ENCODE measurements around the gene EBLN1. TPM values are rescaled to one million over a fixed set of nuclear protein-coding genes. Genes with fewer than 3 reads are reported as not detected.

Gene EBLN1
- total and polyA plus RNA-seq, 4 donors, result not detected

GRCh38 chr10:22252801-22253579, 35.2 kb upstream of the EBLN1 start:
- peak overlapping the region in 1 of 2 donors; percentile 48 for H3K9ac ChIP-seq (ENCODE audit: low read depth in 1 of 2, low read length in 2 of 2)
- no peaks in the 10 kb centered on the region for H3K36me3 ChIP-seq (ENCODE audit: control insufficient read depth in 4 of 4, insufficient read depth in 3 of 4, low read depth in 1 of 4, low read length in 3 of 4)
- H3K27ac ChIP-seq (ENCODE audit: low read depth in 1 of 2, low read length in 2 of 2), result peak overlapping the region; percentile 74 to 81
- 7% methylated on average over 80 of the region's 80 CpGs for WGBS
- no peak for TF ChIP-seq RXRA (IDR thresholded peaks at IDR 0.05)
- TF ChIP-seq ZBTB33 (IDR thresholded peaks at IDR 0.05), result no peak
- H3K4me3 ChIP-seq (ENCODE audit: low read depth in 1 of 3, low read length in 3 of 3), result peak overlapping the region; percentile 82 to 97 (median 87)
- H3K9me3 ChIP-seq (ENCODE audit: control insufficient read depth in 4 of 4, low read length in 3 of 4), result no peaks in the 10 kb centered on the region
- DNase-seq (ENCODE audit: low spot score), result peak; percentile 67
- H3K4me1 ChIP-seq (ENCODE audit: control insufficient read depth in 4 of 4, insufficient read depth in 4 of 4, low read length in 3 of 4), result peaks cover 1 to 18% (median 7%) of the 10 kb centered on the region in 4 donors
- peaks cover 0 to 4% (median 0%) of the 10 kb centered on the region in 4 donors for H3K27me3 ChIP-seq (ENCODE audit: control insufficient read depth in 4 of 4, insufficient read depth in 4 of 4, low read length in 3 of 4)

DNA sequence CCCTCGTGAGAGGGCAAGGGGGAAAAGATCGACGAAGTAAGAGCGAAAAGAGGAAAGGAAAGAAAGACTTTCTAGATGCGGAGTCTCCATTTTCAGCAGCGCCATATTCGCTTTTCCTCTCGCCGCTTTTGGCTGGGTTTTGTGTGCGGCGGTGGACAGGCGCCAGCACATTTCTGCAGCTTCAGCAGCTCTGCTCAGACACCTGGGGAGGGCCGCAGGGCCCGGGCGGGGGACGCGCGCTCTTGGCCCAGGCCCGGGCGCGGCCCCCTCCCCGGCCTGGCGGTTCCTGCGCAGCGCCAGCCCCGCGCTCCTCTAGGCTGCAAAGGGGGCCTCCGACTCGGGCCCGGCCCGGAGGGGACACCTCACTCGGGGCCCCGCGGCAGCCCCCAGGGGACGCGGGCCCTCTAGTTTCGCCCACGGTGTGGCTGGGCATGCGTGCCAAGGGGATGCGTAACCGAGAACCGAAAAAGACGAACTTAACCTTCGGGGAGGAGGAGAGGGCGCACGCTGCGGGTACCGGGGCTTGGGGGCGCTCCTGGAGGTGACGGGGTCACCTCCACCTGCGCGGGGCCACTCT, 34.5 kb upstream of the EBLN1 start:
- peak overlapping the region; percentile 82 to 97 (median 87) for H3K4me3 ChIP-seq (ENCODE audit: low read depth in 1 of 3, low read length in 3 of 3)
- peak; percentile 54 for DNase-seq (ENCODE audit: low spot score)
- H3K27me3 ChIP-seq (ENCODE audit: control insufficient read depth in 4 of 4, insufficient read depth in 4 of 4, low read length in 3 of 4), result peaks cover 0 to 4% (median 0%) of the 10 kb centered on the region in 4 donors
- no peaks in the 10 kb centered on the region for H3K9me3 ChIP-seq (ENCODE audit: control insufficient read depth in 4 of 4, low read length in 3 of 4)
- H3K27ac ChIP-seq (ENCODE audit: low read depth in 1 of 2, low read length in 2 of 2), result peak overlapping the region; percentile 74 to 81
- TF ChIP-seq NR2F2 (IDR thresholded peaks at IDR 0.05), result no peak
- no peak for TF ChIP-seq ATF3 (IDR thresholded peaks at IDR 0.05)
- TF ChIP-seq YY1 (IDR thresholded peaks at IDR 0.05), result peak; percentile 74
- H3K36me3 ChIP-seq (ENCODE audit: control insufficient read depth in 4 of 4, insufficient read depth in 3 of 4, low read depth in 1 of 4, low read length in 3 of 4), result no peaks in the 10 kb centered on the region
- H3K9ac ChIP-seq (ENCODE audit: low read depth in 1 of 2, low read length in 2 of 2), result peak overlapping the region; percentile 48 to 85
- peaks cover 1 to 18% (median 7%) of the 10 kb centered on the region in 4 donors for H3K4me1 ChIP-seq (ENCODE audit: control insufficient read depth in 4 of 4, insufficient read depth in 4 of 4, low read length in 3 of 4)
- under 1% methylated on average over 52 of the region's 52 CpGs for WGBS

- peaks cover 0 to under 1% (median 0%) of the 10 kb centered on the region in 4 donors for H3K27me3 ChIP-seq (ENCODE audit: control insufficient read depth in 4 of 4, insufficient read depth in 4 of 4, low read length in 3 of 4)
- H3K4me3 ChIP-seq (ENCODE audit: low read depth in 1 of 3, low read length in 3 of 3), result peak overlapping the region; percentile 82 to 97 (median 87)
- DNase-seq (ENCODE audit: low spot score), result peak; percentile 62
- TF ChIP-seq TAF1 (conservative IDR thresholded peaks at IDR 0.05), result peak; percentile 39
- TF ChIP-seq, protein P1, sequence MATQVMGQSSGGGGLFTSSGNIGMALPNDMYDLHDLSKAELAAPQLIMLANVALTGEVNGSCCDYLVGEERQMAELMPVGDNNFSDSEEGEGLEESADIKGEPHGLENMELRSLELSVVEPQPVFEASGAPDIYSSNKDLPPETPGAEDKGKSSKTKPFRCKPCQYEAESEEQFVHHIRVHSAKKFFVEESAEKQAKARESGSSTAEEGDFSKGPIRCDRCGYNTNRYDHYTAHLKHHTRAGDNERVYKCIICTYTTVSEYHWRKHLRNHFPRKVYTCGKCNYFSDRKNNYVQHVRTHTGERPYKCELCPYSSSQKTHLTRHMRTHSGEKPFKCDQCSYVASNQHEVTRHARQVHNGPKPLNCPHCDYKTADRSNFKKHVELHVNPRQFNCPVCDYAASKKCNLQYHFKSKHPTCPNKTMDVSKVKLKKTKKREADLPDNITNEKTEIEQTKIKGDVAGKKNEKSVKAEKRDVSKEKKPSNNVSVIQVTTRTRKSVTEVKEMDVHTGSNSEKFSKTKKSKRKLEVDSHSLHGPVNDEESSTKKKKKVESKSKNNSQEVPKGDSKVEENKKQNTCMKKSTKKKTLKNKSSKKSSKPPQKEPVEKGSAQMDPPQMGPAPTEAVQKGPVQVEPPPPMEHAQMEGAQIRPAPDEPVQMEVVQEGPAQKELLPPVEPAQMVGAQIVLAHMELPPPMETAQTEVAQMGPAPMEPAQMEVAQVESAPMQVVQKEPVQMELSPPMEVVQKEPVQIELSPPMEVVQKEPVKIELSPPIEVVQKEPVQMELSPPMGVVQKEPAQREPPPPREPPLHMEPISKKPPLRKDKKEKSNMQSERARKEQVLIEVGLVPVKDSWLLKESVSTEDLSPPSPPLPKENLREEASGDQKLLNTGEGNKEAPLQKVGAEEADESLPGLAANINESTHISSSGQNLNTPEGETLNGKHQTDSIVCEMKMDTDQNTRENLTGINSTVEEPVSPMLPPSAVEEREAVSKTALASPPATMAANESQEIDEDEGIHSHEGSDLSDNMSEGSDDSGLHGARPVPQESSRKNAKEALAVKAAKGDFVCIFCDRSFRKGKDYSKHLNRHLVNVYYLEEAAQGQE (IDR thresholded peaks at IDR 0.05), result peak; percentile 11
- no peak for TF ChIP-seq RXRA (IDR thresholded peaks at IDR 0.05)
- TF ChIP-seq YY1 (IDR thresholded peaks at IDR 0.05), result peak; percentile 95
- peak overlapping the region; percentile 48 to 85 for H3K9ac ChIP-seq (ENCODE audit: low read depth in 1 of 2, low read length in 2 of 2)
- 1% methylated on average over 28 of the region's 28 CpGs for WGBS
- peak overlapping the region; percentile 74 to 81 for H3K27ac ChIP-seq (ENCODE audit: low read depth in 1 of 2, low read length in 2 of 2)
- no peaks in the 10 kb centered on the region for H3K9me3 ChIP-seq (ENCODE audit: control insufficient read depth in 4 of 4, low read length in 3 of 4)
- H3K4me1 ChIP-seq (ENCODE audit: control insufficient read depth in 4 of 4, insufficient read depth in 4 of 4, low read length in 3 of 4), result peaks cover 1 to 18% (median 7%) of the 10 kb centered on the region in 4 donors
- H3K36me3 ChIP-seq (ENCODE audit: control insufficient read depth in 4 of 4, insufficient read depth in 3 of 4, low read depth in 1 of 4, low read length in 3 of 4), result no peaks in the 10 kb centered on the region
These were observed 34.0 kb upstream of the EBLN1 start for GRCh38 chr10:22251751-22252223.
